OCI-LY3 (cell line): ENCODE data around the gene H1-8.
A peak's percentile ranks its signal among the peaks of the same experiment; 100 is the strongest.

Experiments
- H2AFZ ChIP-seq: fragments of 200-600, 300-600 bp; shearing (Covaris generic); 2 replicates; pipeline ENCODE4 v1.6.0; 2014; ENCODE audit warnings: antibody characterized with exemption, low read depth, low read length
- H3K27ac ChIP-seq: fragments of 200-600, 300-600 bp; sonication (generic); 2 replicates; pipeline ENCODE4 v1.5.1; 2014; ENCODE audit warnings: mild to moderate bottlenecking, low read length, moderate library complexity, mixed read lengths
- H3K27me3 ChIP-seq: fragments of 200-600, 300-600 bp; sonication (generic); 2 replicates; pipeline ENCODE4 v1.6.1; 2014; ENCODE audit warnings: low read depth, low read length, mixed read lengths
- H3K36me3 ChIP-seq: fragments of 200-600, 300-600 bp; sonication (generic); replicated peaks from 2 replicates; pipeline ENCODE3; 2014; ENCODE audit warnings: low read depth, low read length, mixed read lengths
- H3K4me1 ChIP-seq: fragments of 300-600, 200-600 bp; sonication (generic); 2 replicates; pipeline ENCODE4 v1.6.1; 2014; ENCODE audit warnings: low read length, mixed read lengths
- H3K4me2 ChIP-seq: fragments of 200-600, 300-600 bp; sonication (generic); 2 replicates; pipeline ENCODE4 v1.6.1; 2014; ENCODE audit warnings: low read length, mixed read lengths
- H3K4me3 ChIP-seq: fragments of 300-600, 200-600 bp; sonication (generic); 2 replicates; pipeline ENCODE4 v1.5.1; 2014; ENCODE audit warnings: antibody characterized with exemption, mild to moderate bottlenecking, low read length, moderate library complexity
- H3K79me2 ChIP-seq: fragments of 300-600, 200-600 bp; shearing (Covaris generic); 2 replicates; pipeline ENCODE4 v1.6.1; 2014; ENCODE audit warnings: mild to moderate bottlenecking, low read length, mixed read lengths
- H3K9ac ChIP-seq: fragments of 300-600, 200-600 bp; shearing (Covaris generic); 2 replicates; pipeline ENCODE4 v1.6.0; 2014; ENCODE audit warnings: mild to moderate bottlenecking, low read length, moderate library complexity
- H3K9me3 ChIP-seq: fragments of 200-600, 300-600 bp; shearing (Covaris generic); 2 replicates; pipeline ENCODE4 v1.6.1; 2014; ENCODE audit warnings: low read length, mixed read lengths; ENCODE audit not compliant: insufficient read depth
- H4K20me1 ChIP-seq: fragments of 200-600, 300-600 bp; sonication (generic); 2 replicates; pipeline ENCODE4 v1.6.1; 2016; ENCODE audit warnings: low read length, mixed read lengths; ENCODE audit not compliant: insufficient read depth
- CTCF ChIP-seq: fragments of 200-600, 300-600 bp; sonication (generic); IDR thresholded peaks from 2 replicates; pipeline ENCODE4 v1.5.1; 2014; ENCODE audit warnings: antibody characterized with exemption, low read length, low read depth
- EZH2phosphoT487 ChIP-seq: fragments of 200-600 bp; shearing (Covaris generic); IDR thresholded peaks from 2 replicates; pipeline ENCODE4 v1.6.1; 2018; ENCODE audit warnings: antibody characterized with exemption, mixed run types, low read depth

The H1-8 gene

GRCh38 chr3:129549006-129549800, 6.2 kb downstream of the H1-8 start:
- no peak overlapping the region for H2AFZ ChIP-seq
- no peak overlapping the region for H3K4me3 ChIP-seq
- H3K27me3 ChIP-seq, result peaks cover 14% of the 10 kb centered on the region
- no peak overlapping the region for H3K27ac ChIP-seq
- TF ChIP-seq CTCF (no peak), EZH2phosphoT487 (no peak)
- no peaks in the 10 kb centered on the region for H3K36me3 ChIP-seq
- H3K9ac ChIP-seq, result no peak overlapping the region
- H3K9me3 ChIP-seq, result no peaks in the 10 kb centered on the region
- H3K4me1 ChIP-seq, result peaks cover 9% of the 10 kb centered on the region
- no peak overlapping the region for H3K4me2 ChIP-seq
- H4K20me1 ChIP-seq, result no peaks in the 10 kb centered on the region
- H3K79me2 ChIP-seq, result no peaks in the 10 kb centered on the region

- Histone ChIP-seq H3K9ac (no peak overlapping the region), H4K20me1 (no peaks in the 10 kb centered on the region), H3K9me3 (no peaks in the 10 kb centered on the region), H3K27ac (no peak overlapping the region), H3K4me1 (peaks cover 15% of the 10 kb centered on the region), H3K4me3 (no peak overlapping the region), H3K79me2 (no peaks in the 10 kb centered on the region), H2AFZ (no peak overlapping the region), H3K36me3 (no peaks in the 10 kb centered on the region), H3K4me2 (no peak overlapping the region), H3K27me3 (peaks cover 20% of the 10 kb centered on the region)
- no peak for TF ChIP-seq CTCF
- TF ChIP-seq EZH2phosphoT487, result no peak
Measured at GRCh38 chr3:129549805-129550204, 6.8 kb downstream of the H1-8 start.

- H3K4me2 ChIP-seq, result no peak overlapping the region
- no peaks in the 10 kb centered on the region for H3K79me2 ChIP-seq
- H4K20me1 ChIP-seq, result no peaks in the 10 kb centered on the region
- peaks cover 32% of the 10 kb centered on the region for H3K4me1 ChIP-seq
- no peak overlapping the region for H3K4me3 ChIP-seq
- no peak overlapping the region for H2AFZ ChIP-seq
- H3K27ac ChIP-seq, result no peak overlapping the region
- peaks cover 25% of the 10 kb centered on the region for H3K27me3 ChIP-seq
- no peaks in the 10 kb centered on the region for H3K9me3 ChIP-seq
- H3K36me3 ChIP-seq, result no peaks in the 10 kb centered on the region
- no peak overlapping the region for H3K9ac ChIP-seq
- TF ChIP-seq CTCF (no peak), EZH2phosphoT487 (no peak)
Measured at GRCh38 chr3:129552287-129553050, 9.5 kb downstream of the H1-8 start.

- TF ChIP-seq EZH2phosphoT487, result no peak
- no peak for TF ChIP-seq CTCF
- peaks cover 34% of the 10 kb centered on the region for H3K4me1 ChIP-seq
- no peak overlapping the region for H3K27ac ChIP-seq
- no peak overlapping the region for H3K9ac ChIP-seq
- 0 out of 2 replicates have a peak overlapping the region, but pooled peaks have one; percentile 56 for H3K4me3 ChIP-seq
- no peaks in the 10 kb centered on the region for H3K9me3 ChIP-seq
- H3K27me3 ChIP-seq, result peaks cover 25% of the 10 kb centered on the region
- H3K79me2 ChIP-seq, result no peaks in the 10 kb centered on the region
- peak overlapping the region; percentile 64 for H3K4me2 ChIP-seq
- H2AFZ ChIP-seq, result no peak overlapping the region
- no peaks in the 10 kb centered on the region for H3K36me3 ChIP-seq
- no peaks in the 10 kb centered on the region for H4K20me1 ChIP-seq
Measured at GRCh38 chr3:129553171-129553570, 10.2 kb downstream of the H1-8 start.
